ENCODE data around the gene MORC3.
"Not testable (repeated sequence)": the region's sequence is repeated elsewhere in the genome, so short reads cannot be mapped to it uniquely, and the experiment has no call there.

The MORC3 gene

DNA sequence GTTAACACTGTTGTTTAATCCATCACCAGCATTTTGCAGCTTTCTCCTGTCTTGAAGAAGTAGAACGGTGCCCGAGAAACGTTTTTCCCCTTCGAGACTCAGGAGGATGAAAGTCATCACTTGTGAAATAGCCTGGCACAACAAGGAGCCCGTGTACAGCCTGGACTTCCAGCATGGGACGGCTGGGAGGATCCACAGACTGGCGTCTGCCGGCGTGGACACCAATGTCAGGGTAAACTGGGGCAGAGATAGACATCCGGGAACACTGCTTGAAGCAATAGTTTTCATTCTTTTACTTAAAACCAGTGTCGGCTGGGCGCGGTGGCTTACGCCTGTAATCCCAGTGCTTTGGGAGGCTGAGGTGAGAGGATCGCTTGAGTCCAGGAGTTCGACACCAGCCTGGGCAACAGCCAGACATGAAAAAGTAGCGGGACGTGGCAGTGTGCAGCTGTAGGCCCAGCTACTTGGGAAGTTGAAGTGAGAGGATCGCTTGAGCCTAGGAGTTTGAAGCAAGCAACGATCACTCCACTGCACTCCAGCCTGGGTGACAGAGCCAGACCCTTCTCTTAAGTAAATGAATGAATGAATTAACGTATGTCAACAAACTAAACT lies 66.1 kb downstream of the MORC3 start:
- FAIRE-seq, result no peak

GRCh38 chr21:36388096-36388495 lies 68.1 kb downstream of the MORC3 start:
- FAIRE-seq, result no peak

DNA sequence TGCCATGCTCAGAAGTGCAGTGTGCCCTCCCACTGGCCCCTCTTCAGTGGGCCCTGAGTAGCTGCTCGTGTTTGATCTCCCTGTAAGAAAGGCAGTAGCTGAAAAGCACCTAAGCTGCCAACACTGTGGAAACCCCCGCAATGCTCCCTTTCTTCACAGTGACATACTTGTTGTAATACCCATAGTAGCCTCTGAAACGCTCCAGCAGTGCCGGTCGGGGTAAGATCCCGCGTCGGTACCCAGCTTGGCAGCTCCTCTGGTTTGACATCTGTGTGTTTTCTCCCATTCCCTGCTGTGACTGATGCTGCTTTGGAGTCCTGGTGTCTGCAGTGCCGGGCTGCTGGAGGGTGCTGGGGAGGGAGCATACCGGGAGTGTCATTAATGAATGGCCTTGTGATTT lies 68.8 kb downstream of the MORC3 start:
- no peak for FAIRE-seq

GRCh38 chr21:36391649-36392048 lies 71.7 kb downstream of the MORC3 start:
- FAIRE-seq, result not testable (repeated sequence)

- no peak for FAIRE-seq
Measured at GRCh38 chr21:36395353-36396111, 75.5 kb downstream of the MORC3 start.

DNA sequence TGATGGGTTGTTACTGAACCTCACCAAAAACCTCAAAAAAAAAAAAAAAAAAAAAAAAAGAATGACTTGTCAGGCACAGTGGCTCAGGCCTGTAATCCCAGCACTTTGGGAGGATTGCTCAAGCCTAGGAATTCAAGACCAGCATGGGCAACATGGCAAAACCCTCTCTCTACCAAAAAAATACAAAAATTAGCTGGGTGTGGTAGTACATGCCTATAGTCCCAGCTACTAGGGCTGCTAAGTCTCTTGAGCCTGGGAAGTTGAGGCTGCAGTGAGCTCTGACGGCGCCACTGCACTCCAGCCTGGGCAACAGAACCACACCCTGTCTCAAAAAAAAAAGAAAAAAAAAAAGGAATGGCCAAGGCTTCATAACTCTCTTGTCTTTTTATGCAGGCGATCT lies 76.3 kb downstream of the MORC3 start:
- no peak for FAIRE-seq

GRCh38 chr21:36396971-36397370 lies 77.0 kb downstream of the MORC3 start:
- no peak for FAIRE-seq

DNA sequence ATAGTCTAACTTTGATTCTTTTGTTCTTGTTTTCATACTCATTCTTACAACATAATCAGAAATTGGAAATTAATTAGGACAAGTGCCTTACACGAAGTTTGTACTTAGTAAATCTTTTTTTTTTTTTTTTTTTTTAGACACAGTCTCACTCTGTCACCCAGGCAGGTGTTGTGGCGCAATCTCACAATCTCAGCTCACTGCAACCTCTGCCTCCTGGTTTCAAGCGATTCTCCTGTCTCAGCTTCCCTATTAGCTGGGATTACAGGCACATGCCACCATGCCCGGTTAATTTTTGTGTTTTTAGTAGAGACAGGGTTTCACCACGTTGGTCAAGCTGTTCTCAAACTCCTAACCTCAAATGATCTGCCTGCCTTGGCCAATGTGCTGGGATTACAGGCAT lies 77.6 kb downstream of the MORC3 start:
- FAIRE-seq, result no peak

DNA sequence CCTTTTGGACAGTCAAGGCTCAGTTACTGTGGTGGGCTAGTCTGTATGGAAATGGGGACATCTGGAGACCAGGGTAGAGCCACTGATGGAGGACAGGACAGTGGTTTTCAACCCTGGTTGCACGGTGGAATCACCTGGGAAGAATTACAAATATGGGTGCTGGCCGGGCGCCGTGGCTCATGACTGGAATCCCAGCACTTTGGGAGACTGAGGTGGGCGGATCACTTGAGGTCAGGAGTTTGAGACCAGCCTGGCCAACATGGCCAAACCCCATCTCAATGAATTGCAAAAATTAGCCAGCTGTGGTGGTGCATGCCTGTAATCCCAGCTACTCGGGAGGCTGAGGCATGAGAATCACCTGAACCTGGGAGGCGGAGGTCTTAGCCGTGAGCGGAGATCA lies 79.7 kb downstream of the MORC3 start:
- not testable (repeated sequence) for FAIRE-seq

DNA sequence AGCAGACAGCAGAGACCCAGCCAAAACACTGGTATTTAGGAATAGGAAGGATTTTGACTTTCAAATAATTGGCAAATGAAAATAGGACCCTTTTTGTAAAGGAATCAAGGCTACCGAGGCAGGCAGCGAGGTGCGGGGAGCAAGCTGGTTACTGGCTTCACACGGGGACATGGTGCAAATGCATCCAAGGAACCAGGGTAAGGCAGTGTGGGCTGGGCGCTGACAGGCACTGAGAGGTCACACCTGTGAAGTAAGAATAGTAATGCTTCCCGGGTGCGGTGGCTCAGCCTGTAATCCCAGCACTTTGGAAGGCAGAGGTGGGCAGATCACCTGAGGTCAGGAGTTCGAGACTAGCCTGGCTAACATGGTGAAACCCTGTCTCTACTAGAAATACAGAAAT lies 80.7 kb downstream of the MORC3 start:
- FAIRE-seq, result no peak

GRCh38 chr21:36402339-36402738 lies 82.3 kb downstream of the MORC3 start:
- FAIRE-seq, result no peak

- no peak for FAIRE-seq
Measured at GRCh38 chr21:36403713-36404112, 83.7 kb downstream of the MORC3 start.

- no peak for FAIRE-seq
Measured at GRCh38 chr21:36408568-36408967, 88.6 kb downstream of the MORC3 start.

- no peak for FAIRE-seq
Measured at GRCh38 chr21:36411301-36411700, 91.3 kb downstream of the MORC3 start.

GRCh38 chr21:36412916-36413315 lies 92.9 kb downstream of the MORC3 start:
- no peak for FAIRE-seq

- no peak for FAIRE-seq
Measured at GRCh38 chr21:36415375-36415774, 95.4 kb downstream of the MORC3 start.

DNA sequence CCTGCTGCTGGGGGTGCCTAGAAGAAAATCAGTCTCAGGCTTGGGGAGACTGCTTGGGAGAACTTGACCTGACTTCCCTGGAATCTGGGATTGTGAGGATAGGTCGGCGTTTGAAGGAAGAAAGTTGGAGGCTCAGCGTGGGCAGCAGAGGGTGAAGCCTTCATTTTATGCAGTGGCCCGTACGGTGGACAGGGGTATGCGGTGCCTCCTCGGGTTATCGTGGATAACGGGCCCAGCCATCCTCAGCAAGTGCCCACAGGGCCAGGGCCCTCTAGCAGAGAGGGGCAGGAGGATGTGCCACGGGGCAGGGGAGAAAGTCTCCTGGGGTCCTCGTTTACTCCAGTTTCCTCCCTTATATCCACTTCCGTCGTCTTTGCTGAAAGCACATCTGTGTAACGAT lies 99.2 kb downstream of the MORC3 start:
- FAIRE-seq, result no peak

DNA sequence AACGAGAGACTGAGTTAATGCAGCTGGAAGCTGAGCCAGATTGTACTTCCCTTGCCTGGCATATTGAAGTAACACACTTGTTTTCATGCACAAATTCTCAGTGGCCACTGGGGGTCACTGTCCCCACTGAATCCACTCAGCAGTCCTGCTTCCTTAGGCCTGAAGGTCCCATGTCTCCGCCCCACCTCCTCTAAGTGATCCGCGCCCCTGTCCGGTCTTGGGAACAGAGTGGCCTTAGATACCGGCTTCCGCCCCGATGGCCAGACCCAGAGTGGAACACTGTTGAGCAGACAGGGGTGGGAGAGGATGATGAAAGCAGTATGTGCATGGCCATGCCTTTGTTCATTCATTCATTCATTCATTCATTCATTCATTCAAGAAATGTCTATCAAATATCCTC lies 100.0 kb downstream of the MORC3 start:
- no peak for FAIRE-seq

DNA sequence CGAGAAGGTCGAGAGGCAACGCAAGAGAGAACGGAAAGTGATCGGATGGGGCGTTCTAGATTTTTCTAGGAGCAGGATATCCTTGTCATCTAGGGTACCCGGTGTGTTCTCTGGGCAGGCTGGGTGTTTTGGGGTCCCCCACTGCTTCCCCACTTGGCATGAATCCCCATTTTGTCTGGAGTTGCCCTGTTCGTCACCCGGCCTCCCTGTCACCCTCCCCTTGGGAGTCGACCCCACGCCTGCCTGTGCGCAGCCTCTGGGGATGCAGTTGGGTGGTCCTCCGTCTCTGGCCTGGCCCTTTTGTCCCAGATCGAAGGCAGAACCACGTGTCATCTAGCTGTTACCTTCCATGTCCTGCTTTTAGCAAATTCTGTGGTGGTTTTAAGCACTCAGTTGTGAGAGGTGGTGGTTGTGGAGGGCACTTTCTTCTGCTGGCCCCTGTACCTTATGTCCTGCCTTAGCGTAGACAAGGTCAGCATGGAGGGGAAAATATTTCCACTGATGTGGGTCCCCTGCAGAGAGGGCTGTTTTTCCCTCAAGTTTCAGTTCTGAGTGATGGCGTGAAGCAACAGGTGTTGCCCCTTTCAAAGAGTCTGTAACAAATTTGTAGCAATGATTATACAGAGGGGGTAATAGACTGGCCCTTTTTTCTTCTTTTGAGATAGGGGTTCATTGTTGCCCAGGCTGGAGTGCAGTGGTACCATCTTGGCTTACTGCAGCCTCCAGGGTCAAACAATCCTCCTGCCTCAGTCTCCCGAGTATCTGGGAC lies 100.8 kb downstream of the MORC3 start:
- FAIRE-seq, result no peak

DNA sequence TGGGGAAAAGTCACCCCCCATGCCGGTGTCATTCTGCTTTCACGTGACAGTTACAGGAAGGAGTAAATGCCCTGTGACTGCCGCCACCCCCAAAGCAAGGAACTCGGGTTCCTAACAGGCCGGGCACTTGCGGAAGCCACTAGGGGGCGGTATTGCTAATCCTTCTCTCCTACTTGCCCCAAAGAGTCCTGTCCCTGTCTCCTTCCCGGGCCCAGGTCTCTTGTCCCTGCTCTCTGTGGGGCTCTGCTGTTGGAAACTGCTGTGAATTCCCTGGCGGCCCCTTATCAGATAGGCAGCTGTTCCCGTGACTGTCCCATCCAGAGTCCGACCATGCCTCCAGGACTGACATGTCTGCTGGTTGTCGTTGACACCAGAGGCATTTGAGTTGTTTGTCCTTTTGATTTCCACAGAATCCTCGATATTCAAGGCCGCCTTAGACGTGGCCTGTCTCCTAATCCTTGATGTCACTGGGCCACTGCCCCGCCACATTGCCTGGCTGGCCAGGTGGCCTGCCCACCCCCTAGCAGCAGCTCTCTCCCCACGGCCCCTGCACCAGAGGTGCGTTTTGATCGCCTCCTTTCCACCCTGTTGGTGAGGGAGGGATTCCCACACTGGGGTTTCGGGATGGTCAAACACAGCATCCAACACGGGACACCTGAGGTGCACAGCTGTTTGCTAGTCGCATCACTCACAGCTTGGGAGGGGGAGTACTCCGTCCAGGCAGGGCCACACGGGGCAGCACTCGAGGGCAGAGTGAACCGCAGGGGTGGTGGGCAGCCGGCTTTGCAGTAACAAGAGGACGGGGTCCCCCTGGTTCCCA lies 102.5 kb downstream of the MORC3 start:
- FAIRE-seq, result no peak

DNA sequence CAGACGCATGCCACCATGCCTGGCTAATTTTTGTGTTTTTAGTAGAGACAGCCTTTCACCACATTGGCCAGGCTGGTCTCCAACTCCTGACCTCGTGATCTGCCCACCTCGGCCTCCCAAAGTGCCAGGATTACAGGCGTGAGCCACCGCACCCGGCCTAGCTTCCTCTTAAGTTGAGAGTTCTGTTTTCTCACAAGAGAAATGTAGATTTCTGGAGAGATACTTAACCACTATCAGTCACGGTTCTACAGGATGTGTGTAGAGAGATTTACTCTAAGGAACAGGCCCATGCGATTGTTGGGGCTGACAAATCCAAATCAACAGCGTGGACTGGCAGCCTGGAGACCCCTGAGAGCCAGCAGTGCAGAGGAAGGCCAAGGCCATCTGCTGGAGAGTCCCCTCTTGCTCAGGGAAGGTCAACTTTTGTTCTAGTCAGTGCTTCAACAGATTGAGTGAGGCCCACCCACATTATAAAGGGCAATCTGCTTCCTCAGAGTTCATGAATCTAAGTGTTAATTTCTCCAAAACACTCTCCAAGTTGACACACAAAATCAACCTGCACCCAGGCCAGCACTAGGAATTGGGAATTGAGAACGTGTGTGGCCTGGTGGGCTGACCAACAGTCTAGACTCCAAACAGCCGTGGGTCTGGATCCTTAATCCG lies 103.9 kb downstream of the MORC3 start:
- FAIRE-seq, result no peak

DNA sequence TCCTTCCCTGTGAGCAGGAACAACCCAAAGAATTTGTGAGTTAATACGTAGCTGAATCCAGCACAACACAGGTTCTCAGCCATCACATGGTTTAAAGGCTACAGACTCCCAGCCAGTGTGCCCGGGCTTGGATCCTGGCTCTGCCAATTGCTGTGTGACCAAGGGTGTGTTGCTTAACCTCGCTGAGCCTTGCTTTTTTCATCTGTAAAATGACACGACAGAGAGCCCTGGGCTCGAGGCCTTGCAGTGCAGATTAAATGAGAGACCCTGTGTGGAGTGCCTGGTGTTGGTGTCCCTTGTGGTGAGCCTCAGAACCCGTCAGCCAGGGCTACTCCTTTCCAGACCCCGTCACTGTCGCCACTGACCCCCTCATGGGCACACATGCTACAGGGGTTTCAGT lies 104.6 kb downstream of the MORC3 start:
- FAIRE-seq, result no peak

Data from colon (tissue), 2 donors.